ENCODE data around the gene GUK1.

DNA sequence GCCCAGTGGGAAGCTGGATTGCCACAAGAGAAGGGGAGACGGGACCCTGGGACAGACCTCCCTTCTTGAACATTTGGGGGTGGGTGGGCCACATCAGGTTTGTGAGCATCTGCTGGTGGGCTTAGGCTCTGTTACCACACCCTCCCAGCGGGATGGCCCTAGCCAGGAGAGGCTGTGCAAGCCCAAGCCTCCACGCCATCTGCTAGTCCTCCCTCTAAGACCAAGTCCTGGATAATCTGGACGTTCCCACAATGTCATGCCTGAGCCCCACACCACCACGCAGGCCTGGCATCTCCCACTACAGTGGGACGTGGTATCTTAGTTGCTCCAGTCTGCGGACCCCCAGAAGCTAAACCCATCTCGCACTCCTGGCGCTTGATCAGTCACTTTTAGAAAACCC, 21.8 kb downstream of the GUK1 start:
- TF ChIP-seq CTCF (IDR thresholded peaks at IDR 0.05) = no peak
- no peak for TF ChIP-seq POLR2A (IDR thresholded peaks at IDR 0.05)

Data from vagina (tissue), 2 donors.